ENCODE data around the gene CCDC18. TPM values are rescaled to one million over a fixed set of nuclear protein-coding genes. Genes with fewer than 3 reads are reported as not detected.
A peak's percentile ranks its signal among the peaks of the same experiment; 100 is the strongest.

The CCDC18 gene
- total RNA-seq, 6 experiments from 2014 or later: 6.2 to 13.7 (median 12.9) TPM

DNA sequence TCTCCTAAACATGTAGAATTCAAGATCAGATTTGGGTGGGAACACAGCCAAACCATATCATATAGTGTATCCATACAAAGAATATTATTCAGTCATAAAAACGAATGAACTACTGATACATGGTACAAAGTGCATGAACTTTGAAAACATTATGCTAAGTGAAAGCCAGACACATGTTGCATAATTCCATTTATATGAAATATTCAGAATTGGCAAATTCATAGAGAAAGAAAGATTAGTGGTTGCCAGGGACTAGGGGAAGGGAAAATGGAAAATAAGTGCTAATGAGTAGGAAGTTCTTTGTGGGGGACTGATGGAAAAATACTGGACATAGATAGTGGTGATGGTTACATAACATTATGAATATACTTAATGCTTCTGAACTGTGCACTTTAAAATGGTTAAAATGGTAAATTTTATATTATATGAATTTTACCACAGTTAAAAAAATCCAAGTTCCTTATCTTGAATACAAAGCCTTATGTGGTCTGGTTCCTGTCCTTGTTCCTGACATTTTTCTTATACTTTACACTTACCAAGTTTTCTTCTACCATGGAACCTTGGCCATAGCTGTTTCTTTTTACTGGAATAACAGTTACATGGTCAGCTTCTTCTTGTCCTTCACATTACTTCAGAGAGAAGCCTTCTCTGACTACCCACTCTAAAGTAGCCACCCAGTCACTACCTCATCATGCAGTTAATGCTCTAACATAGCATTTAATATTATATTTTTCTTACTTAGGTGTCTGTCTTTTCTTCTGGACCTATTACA is 64.0 kb downstream of the CCDC18 start:
- no peaks in the 10 kb centered on the region for H3K27me3 Mint-ChIP-seq (ENCODE audit: insufficient read depth)
- peaks cover 24% of the 10 kb centered on the region for H3K9me3 Mint-ChIP-seq
- peaks cover 52% of the 10 kb centered on the region for H3K36me3 Mint-ChIP-seq (ENCODE audit: low read depth)
- H3K4me1 Mint-ChIP-seq (ENCODE audit: low read depth): peaks cover 12% of the 10 kb centered on the region
- no peak for DNase-seq
- no peak overlapping the region for H3K27ac Mint-ChIP-seq
- no peak for TF ChIP-seq CTCF (IDR thresholded peaks at IDR 0.05)
- H3K4me3 Mint-ChIP-seq: no peak overlapping the region

DNA sequence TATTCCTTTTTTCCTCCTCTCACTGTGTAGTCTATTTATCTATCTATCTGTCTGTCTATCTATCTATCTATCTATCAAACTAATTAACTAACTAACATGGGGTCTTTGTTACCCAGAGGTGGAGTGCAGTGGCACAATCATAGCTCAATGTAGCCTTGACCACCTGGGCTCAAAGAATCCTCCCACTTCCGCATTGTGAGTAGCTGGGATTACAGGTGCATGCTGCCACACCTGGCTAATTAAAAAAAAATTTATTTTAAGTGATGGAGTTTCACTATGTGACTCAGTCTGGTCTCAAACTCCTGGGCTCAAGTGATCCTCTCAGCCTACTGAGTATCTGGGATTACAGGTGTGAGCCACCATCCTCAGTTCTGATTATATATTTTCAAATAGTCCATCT is 71.4 kb downstream of the CCDC18 start:
- TF ChIP-seq CTCF (IDR thresholded peaks at IDR 0.05): no peak
- Mint-ChIP-seq H3K36me3 (ENCODE audit: low read depth) (peaks cover 20% of the 10 kb centered on the region), H3K27me3 (ENCODE audit: insufficient read depth) (no peaks in the 10 kb centered on the region), H3K27ac (no peak overlapping the region), H3K9me3 (no peaks in the 10 kb centered on the region), H3K4me3 (no peak overlapping the region), H3K4me1 (ENCODE audit: low read depth) (peaks cover 26% of the 10 kb centered on the region)
- no peak for DNase-seq

- no peak overlapping the region for H3K27ac Mint-ChIP-seq
- peaks cover 26% of the 10 kb centered on the region for H3K4me1 Mint-ChIP-seq (ENCODE audit: low read depth)
- no peaks in the 10 kb centered on the region for H3K9me3 Mint-ChIP-seq
- no peak overlapping the region for H3K4me3 Mint-ChIP-seq
- no peaks in the 10 kb centered on the region for H3K27me3 Mint-ChIP-seq (ENCODE audit: insufficient read depth)
- H3K36me3 Mint-ChIP-seq (ENCODE audit: low read depth): peaks cover 16% of the 10 kb centered on the region
- DNase-seq: no peak
- TF ChIP-seq CTCF (IDR thresholded peaks at IDR 0.05): no peak
These were observed 72.1 kb downstream of the CCDC18 start for GRCh38 chr1:93252598-93252997.

DNA sequence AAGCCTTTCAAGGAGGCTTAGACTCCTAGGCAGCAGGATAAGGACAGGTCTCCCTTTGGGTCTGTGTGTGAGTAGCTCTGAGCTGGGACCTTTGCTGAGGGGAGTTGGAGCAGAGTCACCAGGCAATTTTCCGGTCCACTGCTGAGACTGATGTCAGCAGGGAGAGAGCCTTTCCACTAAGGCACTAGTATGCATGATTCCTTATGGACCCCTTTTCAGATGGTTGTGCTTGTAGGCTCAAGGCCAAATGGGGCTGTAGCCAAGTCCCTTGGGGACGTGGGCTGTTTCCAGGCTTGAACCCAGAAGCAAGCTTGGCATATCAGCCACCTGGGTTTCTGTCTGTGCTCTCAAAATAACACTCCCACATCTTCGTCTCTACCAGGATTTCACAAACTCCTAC is 73.0 kb downstream of the CCDC18 start:
- no peak for DNase-seq
- no peaks in the 10 kb centered on the region for H3K9me3 Mint-ChIP-seq
- peaks cover 16% of the 10 kb centered on the region for H3K36me3 Mint-ChIP-seq (ENCODE audit: low read depth)
- no peak overlapping the region for H3K27ac Mint-ChIP-seq
- TF ChIP-seq CTCF (IDR thresholded peaks at IDR 0.05): no peak
- H3K4me3 Mint-ChIP-seq: no peak overlapping the region
- H3K27me3 Mint-ChIP-seq (ENCODE audit: insufficient read depth): no peaks in the 10 kb centered on the region
- H3K4me1 Mint-ChIP-seq (ENCODE audit: low read depth): peaks cover 24% of the 10 kb centered on the region

GRCh38 chr1:93255222-93256079 is 74.9 kb downstream of the CCDC18 start:
- Mint-ChIP-seq H3K27me3 (ENCODE audit: insufficient read depth) (no peaks in the 10 kb centered on the region), H3K36me3 (ENCODE audit: low read depth) (peaks cover 16% of the 10 kb centered on the region), H3K27ac (peak overlapping the region; percentile 66), H3K4me1 (ENCODE audit: low read depth) (peaks cover 13% of the 10 kb centered on the region), H3K9me3 (no peaks in the 10 kb centered on the region), H3K4me3 (no peak overlapping the region)
- no peak for TF ChIP-seq CTCF (IDR thresholded peaks at IDR 0.05)
- DNase-seq: peak; percentile 81

Data from HFFc6 (cell line).